Endothelial cell of umbilical vein (primary cell): Measurements from ENCODE around the gene RHBDF1. TPM values are rescaled to one million over a fixed set of nuclear protein-coding genes. Genes with fewer than 3 reads are reported as not detected.

Source experiments
- BruUV-seq: library from RNA; stranded (reverse); fragments of 400-500 nt; replicated peaks from 2 replicates; lab custom pipeline; 2021; lab: Mats Ljungman, UMichigan
- CTCF ChIA-PET: fragments of 300-600, 350-600 bp; sonication (Branson Sonifier 250); formaldehyde crosslinking; loops from one replicate; lab custom pipeline; 2021; ENCODE audit warnings: antibody characterized with exemption, inconsistent platforms; lab: Charles Lee
- POLR2A ChIA-PET: fragments of 300-600, 350-600 bp; sonication (Branson Sonifier 250); formaldehyde crosslinking; loops from one replicate; lab custom pipeline; 2021; ENCODE audit warnings: antibody characterized with exemption, inconsistent platforms; lab: Charles Lee
- DNase-seq: peaks from one replicate; pipeline ENCODE4 v3.0.0-alpha.2; 2011; ENCODE audit warnings: low read depth, low spot score
- FAIRE-seq: peaks from 2 replicates; lab custom pipeline; 2011; peaks lifted over from hg19 to GRCh38; lab: Jason Lieb, UNC
- H2AFZ ChIP-seq: 2 replicates; pipeline ENCODE4 v1.6.0; 2012; ENCODE audit warnings: low read depth, low read length, control low read depth, inconsistent platforms
- H3K27ac ChIP-seq: 2 replicates; pipeline ENCODE4 v1.5.1; 2011; ENCODE audit warnings: low read depth, mild to moderate bottlenecking, control low read depth, low read length, moderate library complexity; ENCODE audit not compliant: insufficient read depth
- H3K27me3 ChIP-seq, 2 experiments: 2 replicates each; pipeline versions ENCODE4 v1.6.0 to v1.6.1; 2011; ENCODE audit warnings: low read length in 2 of 2, mixed read lengths in 1 of 2; ENCODE audit not compliant: control insufficient read depth in 2 of 2, insufficient read depth in 2 of 2
- H3K36me3 ChIP-seq, 2 experiments: 2 replicates in 1 of 2; 3 replicates in 1 of 2; pipeline ENCODE4 v1.5.1; 2011; ENCODE audit warnings: low read length in 2 of 2, mild to moderate bottlenecking in 1 of 2, moderate library complexity in 1 of 2; ENCODE audit not compliant: control insufficient read depth in 2 of 2, insufficient read depth in 2 of 2; ENCODE audit errors: extremely low read depth in 1 of 2
- H3K4me1 ChIP-seq: 3 replicates; pipeline ENCODE4 v1.5.1; 2011; ENCODE audit warnings: mild to moderate bottlenecking, low read length; ENCODE audit not compliant: control insufficient read depth, insufficient read depth; ENCODE audit errors: extremely low read depth
- H3K4me2 ChIP-seq: 2 replicates; pipeline ENCODE4 v1.6.1; 2011; ENCODE audit warnings: low read length, control low read depth, mixed read lengths; ENCODE audit not compliant: insufficient read depth
- H3K4me3 ChIP-seq, 3 experiments: fragments of 200-600 bp in 1 of 3; sonication (generic), shearing (Covaris generic) in 1 of 3; replicated peaks in 1 of 3; 2 replicates each; pipeline ENCODE4 v1.5.1; 2011 to 2016; ENCODE audit warnings: control low read depth in 3 of 3, low read length in 3 of 3, mild to moderate bottlenecking in 2 of 3, inconsistent platforms in 1 of 3, low read depth in 1 of 3, moderate library complexity in 1 of 3; ENCODE audit not compliant: insufficient read depth in 1 of 3
- H3K79me2 ChIP-seq: 2 replicates; pipeline ENCODE4 v1.6.0; 2012; ENCODE audit warnings: low read length, inconsistent platforms; ENCODE audit not compliant: control insufficient read depth, insufficient read depth
- H3K9ac ChIP-seq: replicated peaks from 2 replicates; pipeline ENCODE3; 2011; ENCODE audit warnings: low read length, control low read depth; ENCODE audit not compliant: insufficient read depth; ENCODE audit errors: extremely low read depth
- H3K9me1 ChIP-seq: replicated peaks from 3 replicates; pipeline ENCODE4 v1.6.0; 2011; ENCODE audit warnings: mild to moderate bottlenecking, low read length; ENCODE audit not compliant: control insufficient read depth, insufficient read depth; ENCODE audit errors: extremely low read depth
- H3K9me3 ChIP-seq: replicated peaks from 2 replicates; pipeline ENCODE4 v1.5.1; 2012; ENCODE audit warnings: low read length, inconsistent platforms; ENCODE audit not compliant: control insufficient read depth, insufficient read depth
- H4K20me1 ChIP-seq: replicated peaks from 2 replicates; pipeline ENCODE3; 2011; ENCODE audit warnings: mild to moderate bottlenecking, low read length; ENCODE audit not compliant: control insufficient read depth, insufficient read depth; ENCODE audit errors: extremely low read depth
- CTCF ChIP-seq, 2 donors: IDR thresholded peaks; 1 replicate in 1 of 2; 2 replicates in 1 of 2; pipeline ENCODE4 v1.5.1; 2011; ENCODE audit warnings: low read length in 2 of 2, mild to moderate bottlenecking in 2 of 2, moderate library complexity in 2 of 2, control low read depth in 1 of 2, inconsistent platforms in 1 of 2, low read depth in 1 of 2; ENCODE audit not compliant: insufficient read depth in 1 of 2; ENCODE audit errors: extremely low read depth in 1 of 2
- EZH2 ChIP-seq: IDR thresholded peaks from 2 replicates; pipeline ENCODE4 v1.6.1; 2012; ENCODE audit warnings: borderline replicate concordance, low read depth, mild to moderate bottlenecking, moderate library complexity, low read length, inconsistent platforms; ENCODE audit not compliant: severe bottlenecking
- FOS ChIP-seq: IDR thresholded peaks from 2 replicates; pipeline ENCODE4 v1.6.1; 2011; ENCODE audit warnings: mild to moderate bottlenecking, low read length, moderate library complexity, borderline replicate concordance; ENCODE audit not compliant: insufficient read depth
- GATA2 ChIP-seq: IDR thresholded peaks from 2 replicates; pipeline ENCODE4 v1.7.0; 2011; ENCODE audit warnings: low read depth, mild to moderate bottlenecking, moderate library complexity, mixed read lengths, low read length; ENCODE audit not compliant: insufficient read length, insufficient read depth
- JUN ChIP-seq: IDR thresholded peaks from 2 replicates; pipeline ENCODE4 v1.6.1; 2011; ENCODE audit warnings: borderline replicate concordance, low read depth; ENCODE audit not compliant: insufficient read length, insufficient read depth
- MAX ChIP-seq: IDR thresholded peaks from 2 replicates; pipeline ENCODE4 v1.6.1; 2011; ENCODE audit not compliant: insufficient read depth, insufficient read length
- MYC ChIP-seq: IDR thresholded peaks from one replicate; pipeline ENCODE4 v1.6.1; 2011; ENCODE audit warnings: mild to moderate bottlenecking, low read depth, low read length
- POLR2A ChIP-seq: IDR thresholded peaks from 2 replicates; pipeline ENCODE4 v1.6.1; 2012; ENCODE audit warnings: low read depth, mild to moderate bottlenecking, control low read depth, low read length
- POLR2AphosphoS5 ChIP-seq: IDR thresholded peaks from 2 replicates; pipeline ENCODE4 v1.6.1; 2012; ENCODE audit warnings: low read depth, mild to moderate bottlenecking, control low read depth, low read length, moderate library complexity; ENCODE audit not compliant: insufficient read depth
- dilution Hi-C: fragments of 300-500 bp; cut with MboI; formaldehyde crosslinking; loops from one replicate; pipeline ENCODE4 v1.15.0; 2019; ENCODE audit warnings: low sequenced_read_pairs; ENCODE audit not compliant: extremely low pct_ligation_motif_present
- intact Hi-C: fragments of 100-400 bp; cut with micrococcal nuclease; formaldehyde crosslinking; loops from one replicate; pipeline ENCODE4 v1.10.0; 2022
- polyA plus RNA-seq, 4 experiments: library from polyadenylated mRNA; depleted of rRNA in 3 of 4; stranded (reverse) in 3 of 4; unstranded in 1 of 4; fragments of >200 nt; gene quantifications; 2 replicates each; pipeline versions ENCODE4 v1.2.1 to v1.2.3, GENCODE V29; 2011 to 2012; ENCODE audit warnings: missing spikeins in 1 of 4
- total RNA-seq: library from RNA; stranded (reverse); gene quantifications from 2 replicates; pipeline ENCODE4 v1.2.3, GENCODE V29; 2021

The RHBDF1 gene
- total and polyA plus RNA-seq, 2 donors (not counting 3 experiments of a cell fraction or from before 2014, with no cell fraction given) = 57.0 to 113 TPM

GRCh38 chr16:77273-77806, 4.9 kb upstream of the RHBDF1 start:
- Histone ChIP-seq H3K4me3 (peak overlapping the region in 1 of 3 experiments; percentile 73), H3K9me1 (no peaks in the 10 kb centered on the region), H3K27ac (peak overlapping the region; percentile 92), H3K4me1 (peaks cover 35% of the 10 kb centered on the region), H3K9ac (peak overlapping the region; percentile 94), H3K36me3 (peaks cover 4 to 7% of the 10 kb centered on the region in 2 experiments), H2AFZ (no peak overlapping the region), H3K79me2 (peaks cover 4% of the 10 kb centered on the region), H3K27me3 (no peaks in the 10 kb centered on the region), H3K4me2 (peak overlapping the region; percentile 86), H4K20me1 (no peaks in the 10 kb centered on the region), H3K9me3 (no peaks in the 10 kb centered on the region)
- intact Hi-C loops = loop anchor here (2.0 kb wide), 1 partner anchor 25 kb away; the partner anchor contains the start of genes POLR3K and SNRNP25
- FAIRE-seq = peak; percentile 64
- TF ChIP-seq POLR2A (peak; percentile 38), POLR2AphosphoS5 (peak; percentile 23), GATA2 (no peak), EZH2 (no peak), FOS (no peak), MAX (no peak), MYC (no peak), CTCF (IDR thresholded peaks at IDR 0.05; ENCODE audit: extremely low read depth in 1 of 2, insufficient read depth in 1 of 2, low read depth in 1 of 2, low read length in 2 of 2) (no peak), JUN (no peak)
- CTCF ChIA-PET = interaction anchor here (1.0 to 18.5 kb wide), 3 partner anchors 12 to 30 kb away, joined by 6 to 790 read pairs (median 63); no protein-coding TSS in a partner anchor
- dilution Hi-C loops = no loop called here
- BruUV-seq = TSS peak; percentile 41
- POLR2A ChIA-PET = no interaction called here
- peak; percentile 65 for DNase-seq
